ENCODE measurements around the gene KIAA1191.

- TF ChIP-seq CTCF (IDR thresholded peaks at IDR 0.05), result no peak
- TF ChIP-seq POLR2A (IDR thresholded peaks at IDR 0.05), result no peak
- no peak for TF ChIP-seq POLR2AphosphoS5 (IDR thresholded peaks at IDR 0.05)
Measured at GRCh38 chr5:176319827-176320554, 41.6 kb downstream of the KIAA1191 start.

Data from upper lobe of left lung (tissue), 4 donors.